Measurements from ENCODE around the gene MAMDC2.
A peak's percentile ranks its signal among the peaks of the same experiment; 100 is the strongest.

Gene MAMDC2

DNA sequence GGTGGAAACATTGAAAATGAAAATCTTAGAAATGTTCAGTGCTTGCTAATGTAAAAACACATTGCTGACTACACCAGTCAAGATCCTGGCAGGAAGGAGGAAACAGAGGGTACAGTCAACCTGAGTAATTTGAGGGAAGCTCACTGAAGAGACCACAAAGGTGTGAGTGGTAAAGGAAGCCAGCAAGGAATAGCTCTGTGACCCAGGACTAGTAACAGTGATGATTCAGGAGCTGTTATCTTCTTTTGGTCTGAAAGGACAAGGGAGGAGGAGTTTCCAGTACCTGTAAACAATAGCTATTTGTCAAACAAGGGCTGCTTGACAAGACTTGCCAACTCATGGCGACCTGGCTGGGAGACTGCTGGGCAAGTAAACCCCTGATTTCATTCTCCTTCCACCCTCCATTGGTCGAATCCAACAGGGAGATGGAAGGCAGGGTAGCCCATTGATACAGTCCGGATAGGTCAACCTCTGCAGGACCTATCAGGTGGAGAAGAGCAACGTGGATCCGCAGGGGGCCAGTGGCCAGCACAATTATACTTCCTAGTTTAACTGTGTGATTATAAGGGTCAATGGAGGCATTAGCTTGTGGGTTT is 68.1 kb downstream of the MAMDC2 start:
- TF ChIP-seq, protein P1, sequence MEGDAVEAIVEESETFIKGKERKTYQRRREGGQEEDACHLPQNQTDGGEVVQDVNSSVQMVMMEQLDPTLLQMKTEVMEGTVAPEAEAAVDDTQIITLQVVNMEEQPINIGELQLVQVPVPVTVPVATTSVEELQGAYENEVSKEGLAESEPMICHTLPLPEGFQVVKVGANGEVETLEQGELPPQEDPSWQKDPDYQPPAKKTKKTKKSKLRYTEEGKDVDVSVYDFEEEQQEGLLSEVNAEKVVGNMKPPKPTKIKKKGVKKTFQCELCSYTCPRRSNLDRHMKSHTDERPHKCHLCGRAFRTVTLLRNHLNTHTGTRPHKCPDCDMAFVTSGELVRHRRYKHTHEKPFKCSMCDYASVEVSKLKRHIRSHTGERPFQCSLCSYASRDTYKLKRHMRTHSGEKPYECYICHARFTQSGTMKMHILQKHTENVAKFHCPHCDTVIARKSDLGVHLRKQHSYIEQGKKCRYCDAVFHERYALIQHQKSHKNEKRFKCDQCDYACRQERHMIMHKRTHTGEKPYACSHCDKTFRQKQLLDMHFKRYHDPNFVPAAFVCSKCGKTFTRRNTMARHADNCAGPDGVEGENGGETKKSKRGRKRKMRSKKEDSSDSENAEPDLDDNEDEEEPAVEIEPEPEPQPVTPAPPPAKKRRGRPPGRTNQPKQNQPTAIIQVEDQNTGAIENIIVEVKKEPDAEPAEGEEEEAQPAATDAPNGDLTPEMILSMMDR (IDR thresholded peaks at IDR 0.05; ENCODE audit: borderline replicate concordance, control extremely low read depth, extremely low read depth, insufficient read depth, missing control alignments): no peak
- in situ Hi-C loops (cut with MboI; ENCODE audit: low sequenced_read_pairs, unreplicated experiment): loop anchor here (10.0 kb wide), 1 partner anchor 147 kb away; no protein-coding TSS in a partner anchor
- no peak for DNase-seq (ENCODE audit: low spot score)

DNA sequence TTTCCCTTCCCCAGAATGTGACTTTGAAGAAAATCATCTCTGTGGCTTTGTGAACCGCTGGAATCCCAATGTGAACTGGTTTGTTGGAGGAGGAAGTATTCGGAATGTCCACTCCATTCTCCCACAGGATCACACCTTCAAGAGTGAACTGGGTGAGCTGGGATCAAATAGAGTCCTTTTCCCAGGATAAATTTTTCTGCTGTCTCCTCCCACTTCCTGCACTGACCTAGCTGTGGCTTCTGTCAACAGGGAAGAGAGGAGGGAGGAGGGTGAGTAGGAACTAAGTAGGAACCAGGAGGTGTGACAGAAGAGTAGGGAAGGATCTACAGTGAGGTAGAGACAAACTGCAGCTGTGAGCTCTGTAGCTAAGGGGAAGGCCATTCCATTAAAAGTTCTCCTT is 69.3 kb downstream of the MAMDC2 start:
- no peak for DNase-seq (ENCODE audit: low spot score)
- in situ Hi-C loops (cut with MboI; ENCODE audit: low sequenced_read_pairs, unreplicated experiment): loop anchor here (10.0 kb wide), 1 partner anchor 148 kb away; no protein-coding TSS in a partner anchor
- TF ChIP-seq, protein P1 (IDR thresholded peaks at IDR 0.05; ENCODE audit: borderline replicate concordance, control extremely low read depth, extremely low read depth, insufficient read depth, missing control alignments): no peak

GRCh38 chr9:70113403-70114022 is 69.9 kb downstream of the MAMDC2 start:
- in situ Hi-C loops (cut with MboI; ENCODE audit: low sequenced_read_pairs, unreplicated experiment): loop anchor here (10.0 kb wide), 1 partner anchor 149 kb away; no protein-coding TSS in a partner anchor
- TF ChIP-seq, protein P1 (IDR thresholded peaks at IDR 0.05; ENCODE audit: borderline replicate concordance, control extremely low read depth, extremely low read depth, insufficient read depth, missing control alignments): peak; percentile 70
- peak; percentile 34 for DNase-seq (ENCODE audit: low spot score)

GRCh38 chr9:70114898-70115297 is 71.2 kb downstream of the MAMDC2 start:
- TF ChIP-seq, protein P1 (IDR thresholded peaks at IDR 0.05; ENCODE audit: borderline replicate concordance, control extremely low read depth, extremely low read depth, insufficient read depth, missing control alignments): no peak
- in situ Hi-C loops (cut with MboI; ENCODE audit: low sequenced_read_pairs, unreplicated experiment): loop anchor here (10.0 kb wide), 1 partner anchor 150 kb away; no protein-coding TSS in a partner anchor
- no peak for DNase-seq (ENCODE audit: low spot score)

DNA sequence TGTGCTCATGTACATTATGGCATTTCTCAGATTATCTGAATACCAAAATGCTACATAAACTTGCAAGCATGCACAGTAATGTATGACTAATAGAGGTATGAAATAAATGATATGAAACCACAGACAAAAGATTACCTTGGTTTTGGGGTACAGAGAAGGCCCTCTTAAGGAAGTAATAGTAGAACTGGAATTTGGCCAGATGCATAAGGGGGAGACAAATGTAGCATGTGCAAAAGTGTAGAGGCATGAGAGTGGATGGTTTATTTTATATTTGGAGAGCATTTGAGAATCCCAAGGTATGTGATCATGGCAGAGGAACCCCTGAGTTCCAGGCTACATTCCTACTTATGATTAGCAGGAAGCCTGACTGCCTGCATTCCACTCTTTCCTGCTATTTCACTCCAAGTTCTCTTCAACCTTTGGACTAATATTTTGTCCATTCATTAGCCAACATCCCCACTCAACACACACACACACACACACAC is 74.2 kb downstream of the MAMDC2 start:
- TF ChIP-seq, protein P1 (IDR thresholded peaks at IDR 0.05; ENCODE audit: borderline replicate concordance, control extremely low read depth, extremely low read depth, insufficient read depth, missing control alignments): no peak
- in situ Hi-C loops (cut with MboI; ENCODE audit: low sequenced_read_pairs, unreplicated experiment): loop anchor here (10.0 kb wide), 1 partner anchor 153 kb away; no protein-coding TSS in a partner anchor

GRCh38 chr9:70119786-70120185 is 76.1 kb downstream of the MAMDC2 start:
- TF ChIP-seq, protein P1 (IDR thresholded peaks at IDR 0.05; ENCODE audit: borderline replicate concordance, control extremely low read depth, extremely low read depth, insufficient read depth, missing control alignments): no peak
- in situ Hi-C loops (cut with MboI; ENCODE audit: low sequenced_read_pairs, unreplicated experiment): loop anchor here (10.0 kb wide), 1 partner anchor 155 kb away; no protein-coding TSS in a partner anchor
- no peak for DNase-seq (ENCODE audit: low spot score)

More for the DNA sequence above, 74.2 kb downstream of the MAMDC2 start:
- no peak for DNase-seq (ENCODE audit: low spot score)
